ENCODE measurements around the gene ATP6V1G1. TPM values are rescaled to one million over a fixed set of nuclear protein-coding genes. Genes with fewer than 3 reads are reported as not detected.

Gene ATP6V1G1
- polyA plus RNA-seq, 1 experiment, result 138 TPM

DNA sequence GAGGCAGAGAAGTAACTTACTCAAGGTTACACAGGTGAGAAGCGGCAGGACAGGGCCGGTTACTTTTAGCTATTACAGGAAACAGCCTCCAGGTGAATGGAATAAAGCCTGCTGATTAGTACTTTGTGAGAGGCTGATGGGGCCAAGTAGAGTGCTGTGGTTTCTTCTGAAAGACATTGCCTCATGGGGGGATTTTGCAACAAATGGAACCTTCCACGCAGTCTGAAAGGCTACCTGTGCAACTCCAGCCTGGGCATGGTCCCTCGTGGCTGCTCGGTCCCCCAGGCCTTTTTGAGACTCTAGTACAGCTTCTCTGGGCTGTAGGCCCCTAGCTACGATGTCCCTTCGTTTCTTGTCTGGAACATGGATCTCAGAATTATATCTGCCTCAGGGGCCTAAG, 25.5 kb downstream of the ATP6V1G1 start:
- ChIA-PET POLR2A (no interaction called here), CTCF (interaction anchor here (0.6 to 1.5 kb wide), 2 partner anchors 32 to 40 kb away, joined by 3 to 6 read pairs; no protein-coding TSS in a partner anchor)
- no peaks in the 10 kb centered on the region for H3K27me3 ChIP-seq (ENCODE audit: control insufficient read depth, insufficient read depth, low read length)
- H3K4me3 ChIP-seq (ENCODE audit: low read depth, low read length), result no peak overlapping the region
- H3K9me3 ChIP-seq (ENCODE audit: control insufficient read depth, insufficient read depth, low read length), result no peaks in the 10 kb centered on the region
- TF ChIP-seq, protein P1, sequence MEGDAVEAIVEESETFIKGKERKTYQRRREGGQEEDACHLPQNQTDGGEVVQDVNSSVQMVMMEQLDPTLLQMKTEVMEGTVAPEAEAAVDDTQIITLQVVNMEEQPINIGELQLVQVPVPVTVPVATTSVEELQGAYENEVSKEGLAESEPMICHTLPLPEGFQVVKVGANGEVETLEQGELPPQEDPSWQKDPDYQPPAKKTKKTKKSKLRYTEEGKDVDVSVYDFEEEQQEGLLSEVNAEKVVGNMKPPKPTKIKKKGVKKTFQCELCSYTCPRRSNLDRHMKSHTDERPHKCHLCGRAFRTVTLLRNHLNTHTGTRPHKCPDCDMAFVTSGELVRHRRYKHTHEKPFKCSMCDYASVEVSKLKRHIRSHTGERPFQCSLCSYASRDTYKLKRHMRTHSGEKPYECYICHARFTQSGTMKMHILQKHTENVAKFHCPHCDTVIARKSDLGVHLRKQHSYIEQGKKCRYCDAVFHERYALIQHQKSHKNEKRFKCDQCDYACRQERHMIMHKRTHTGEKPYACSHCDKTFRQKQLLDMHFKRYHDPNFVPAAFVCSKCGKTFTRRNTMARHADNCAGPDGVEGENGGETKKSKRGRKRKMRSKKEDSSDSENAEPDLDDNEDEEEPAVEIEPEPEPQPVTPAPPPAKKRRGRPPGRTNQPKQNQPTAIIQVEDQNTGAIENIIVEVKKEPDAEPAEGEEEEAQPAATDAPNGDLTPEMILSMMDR (IDR thresholded peaks at IDR 0.05; ENCODE audit: low read depth, low read length), result no peak
- no peak overlapping the region for H3K27ac ChIP-seq (ENCODE audit: low read depth, low read length)
- no peak for DNase-seq (ENCODE audit: low read depth, low spot score)

DNA sequence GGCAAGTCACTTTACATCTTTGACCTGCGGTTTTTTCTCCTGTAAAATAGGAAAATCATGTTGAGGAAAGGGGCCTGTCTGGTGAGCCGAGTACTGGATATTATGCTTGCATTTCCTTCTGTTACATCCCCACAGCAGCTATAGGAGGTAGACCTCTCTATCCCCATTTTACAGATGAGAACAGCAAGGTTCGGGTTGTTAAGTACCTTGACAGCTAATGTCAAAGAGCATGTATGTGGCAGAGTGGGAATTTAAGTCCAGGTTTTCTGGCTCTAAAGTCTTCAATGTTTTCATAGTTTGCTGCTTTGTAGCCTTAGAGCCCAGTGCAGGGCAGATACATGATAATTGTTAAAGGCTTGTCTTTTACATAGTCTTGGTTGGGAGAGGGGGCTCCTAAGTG, 26.4 kb downstream of the ATP6V1G1 start:
- TF ChIP-seq, protein P1 (IDR thresholded peaks at IDR 0.05; ENCODE audit: low read depth, low read length), result no peak
- no peaks in the 10 kb centered on the region for H3K27me3 ChIP-seq (ENCODE audit: control insufficient read depth, insufficient read depth, low read length)
- H3K27ac ChIP-seq (ENCODE audit: low read depth, low read length), result no peak overlapping the region
- no peak overlapping the region for H3K4me3 ChIP-seq (ENCODE audit: low read depth, low read length)
- ChIA-PET POLR2A (no interaction called here), CTCF (interaction anchor here (1.0 kb wide), 1 partner anchor 208 kb away, joined by 3 read pairs; no protein-coding TSS in a partner anchor)
- H3K9me3 ChIP-seq (ENCODE audit: control insufficient read depth, insufficient read depth, low read length), result no peaks in the 10 kb centered on the region
- no peak for DNase-seq (ENCODE audit: low read depth, low spot score)

DNA sequence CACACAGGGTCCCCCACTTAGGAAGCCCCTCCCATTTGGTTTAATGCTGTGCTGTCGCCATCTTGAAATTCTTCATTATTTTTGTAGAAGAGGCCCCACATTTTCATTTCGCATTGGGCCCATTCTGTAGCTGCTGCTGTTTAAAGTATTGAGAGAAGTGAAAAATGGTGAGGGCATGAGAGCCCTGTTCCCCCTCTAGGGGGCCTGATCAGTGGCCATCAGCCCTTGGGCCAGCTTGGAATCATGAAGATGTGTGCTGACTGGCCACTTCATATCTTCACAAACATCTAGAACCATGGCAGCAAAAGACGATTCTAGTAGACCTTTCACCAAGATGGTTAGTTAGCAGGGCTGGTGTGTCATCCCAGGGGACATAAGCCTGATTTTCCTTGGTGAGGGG, 26.8 kb downstream of the ATP6V1G1 start:
- H3K9me3 ChIP-seq (ENCODE audit: control insufficient read depth, insufficient read depth, low read length), result no peaks in the 10 kb centered on the region
- ChIA-PET POLR2A (no interaction called here), CTCF (interaction anchor here (1.0 kb wide), 1 partner anchor 209 kb away, joined by 3 read pairs; no protein-coding TSS in a partner anchor)
- no peaks in the 10 kb centered on the region for H3K27me3 ChIP-seq (ENCODE audit: control insufficient read depth, insufficient read depth, low read length)
- H3K27ac ChIP-seq (ENCODE audit: low read depth, low read length), result no peak overlapping the region
- no peak overlapping the region for H3K4me3 ChIP-seq (ENCODE audit: low read depth, low read length)
- TF ChIP-seq, protein P1 (IDR thresholded peaks at IDR 0.05; ENCODE audit: low read depth, low read length), result no peak
- no peak for DNase-seq (ENCODE audit: low read depth, low spot score)

DNA sequence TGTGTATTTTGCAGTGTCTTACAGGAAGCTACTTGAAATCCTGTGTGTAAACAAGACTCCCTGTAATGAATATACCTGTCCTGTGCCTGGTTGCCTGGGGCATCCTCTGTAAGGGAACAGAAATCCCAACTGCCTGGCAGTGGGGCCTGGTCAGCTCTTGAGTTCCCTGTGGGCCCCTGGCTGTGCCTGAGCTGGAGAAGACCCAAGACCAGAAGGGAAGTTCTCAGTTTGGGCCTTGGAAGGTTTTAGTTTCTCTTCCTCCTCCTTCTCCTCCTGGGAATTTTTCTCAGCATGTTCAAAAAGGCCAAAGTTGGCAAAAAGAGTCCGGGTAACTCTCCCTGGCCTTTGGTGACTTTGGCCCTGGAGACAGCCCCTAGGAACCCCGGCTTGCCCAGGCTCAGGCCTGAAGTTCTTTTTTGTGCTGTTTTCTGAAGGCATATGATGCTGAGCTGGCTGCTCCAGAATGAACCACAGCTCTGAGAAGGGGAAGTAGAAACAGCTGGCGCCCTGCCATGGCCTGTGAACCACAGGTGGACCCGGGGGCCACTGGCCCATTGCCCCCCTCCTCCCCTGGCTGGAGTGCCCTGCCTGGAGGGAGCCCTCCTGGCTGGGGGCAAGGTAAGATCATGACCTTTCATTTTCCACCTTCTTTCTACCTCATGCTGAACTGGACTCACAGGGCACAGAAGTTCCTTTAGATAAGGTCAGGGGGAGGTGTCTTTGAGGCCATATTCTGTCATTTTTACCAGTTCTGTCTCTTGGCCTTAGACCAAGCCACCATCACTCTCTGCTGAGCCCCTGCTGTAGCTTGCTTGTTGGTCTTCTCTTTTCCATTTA, 29.3 kb downstream of the ATP6V1G1 start:
- CTCF ChIA-PET, result interaction anchor here (0.8 to 2.8 kb wide), 2 partner anchors 36 to 182 kb away, joined by 4 to 6 read pairs; no protein-coding TSS in a partner anchor

More for the DNA sequence above, 29.3 kb downstream of the ATP6V1G1 start:
- H3K27ac ChIP-seq (ENCODE audit: low read depth, low read length), result no peak overlapping the region
- POLR2A ChIA-PET, result interaction anchor here (0.6 to 1.4 kb wide), 3 partner anchors 8 to 508 kb away, joined by 3 to 5 read pairs (median 4); partner anchors contain the start of gene ATP6V1G1
- H3K27me3 ChIP-seq (ENCODE audit: control insufficient read depth, insufficient read depth, low read length), result no peaks in the 10 kb centered on the region
- no peak overlapping the region for H3K4me3 ChIP-seq (ENCODE audit: low read depth, low read length)
- no peaks in the 10 kb centered on the region for H3K9me3 ChIP-seq (ENCODE audit: control insufficient read depth, insufficient read depth, low read length)
- DNase-seq (ENCODE audit: low read depth, low spot score), result no peak
- TF ChIP-seq, protein P1 (IDR thresholded peaks at IDR 0.05; ENCODE audit: low read depth, low read length), result no peak
